ENCODE measurements around the gene HIF3A. TPM values are rescaled to one million over a fixed set of nuclear protein-coding genes. Genes with fewer than 3 reads are reported as not detected.
"Not testable (repeated sequence)": the region's sequence is repeated elsewhere in the genome, so short reads cannot be mapped to it uniquely, and the experiment has no call there.

Gene HIF3A
- polyA plus RNA-seq (2014; cell fraction: cytosol; rRNA removed) = not detected in 2 replicates
- polyA plus RNA-seq (2014; cell fraction: nucleus; rRNA removed) = not detected in 2 replicates

GRCh38 chr19:46296722-46297461 lies at the start of gene HIF3A:
Gene HIF3A, plus strand, starts transcription at chr19:46297042. Its CDS starts 35 bp downstream, at chr19:46297077.
- peak; percentile 47 for DNase-seq (ENCODE audit: low spot score)

GRCh38 chr19:46250076-46250735 lies 46.6 kb upstream of the HIF3A start:
- no peak for DNase-seq (ENCODE audit: low spot score)

GRCh38 chr19:46251416-46251815 lies 45.4 kb upstream of the HIF3A start:
- no peak for DNase-seq (ENCODE audit: low spot score)

- DNase-seq (ENCODE audit: low spot score) = no peak
These were observed 42.1 kb upstream of the HIF3A start for GRCh38 chr19:46254776-46255175.

GRCh38 chr19:46256855-46257254 lies 40.0 kb upstream of the HIF3A start:
- no peak for DNase-seq (ENCODE audit: low spot score)

- DNase-seq (ENCODE audit: low spot score) = not testable (repeated sequence)
These were observed 35.3 kb upstream of the HIF3A start for GRCh38 chr19:46261501-46261900.

GRCh38 chr19:46262684-46263296 lies 34.1 kb upstream of the HIF3A start:
- not testable (repeated sequence) for DNase-seq (ENCODE audit: low spot score)

GRCh38 chr19:46264801-46265200 lies 32.0 kb upstream of the HIF3A start:
- DNase-seq (ENCODE audit: low spot score) = not testable (repeated sequence)

- DNase-seq (ENCODE audit: low spot score) = peak; percentile 67
These were observed 31.5 kb upstream of the HIF3A start for GRCh38 chr19:46265217-46265828.

GRCh38 chr19:46269101-46269500 lies 27.7 kb upstream of the HIF3A start:
- DNase-seq (ENCODE audit: low spot score) = no peak

- DNase-seq (ENCODE audit: low spot score) = no peak
These were observed 26.2 kb upstream of the HIF3A start for GRCh38 chr19:46270521-46271256.

- DNase-seq (ENCODE audit: low spot score) = no peak
These were observed 25.2 kb upstream of the HIF3A start for GRCh38 chr19:46271481-46272197.

- DNase-seq (ENCODE audit: low spot score) = not testable (repeated sequence)
These were observed 22.9 kb upstream of the HIF3A start for GRCh38 chr19:46273931-46274330.

- DNase-seq (ENCODE audit: low spot score) = no peak
These were observed 17.7 kb upstream of the HIF3A start for GRCh38 chr19:46279177-46279576.

- DNase-seq (ENCODE audit: low spot score) = no peak
These were observed 13.1 kb upstream of the HIF3A start for GRCh38 chr19:46283771-46284170.

- DNase-seq (ENCODE audit: low spot score) = no peak
These were observed 12.2 kb upstream of the HIF3A start for GRCh38 chr19:46284635-46285034.

GRCh38 chr19:46287585-46287984 lies 9.3 kb upstream of the HIF3A start:
- peak; percentile 9 for DNase-seq (ENCODE audit: low spot score)

- no peak for DNase-seq (ENCODE audit: low spot score)
These were observed 7.8 kb upstream of the HIF3A start for GRCh38 chr19:46288896-46289588.

- no peak for DNase-seq (ENCODE audit: low spot score)
These were observed 6.9 kb upstream of the HIF3A start for GRCh38 chr19:46289724-46290619.

All from SK-N-DZ (cell line).